Medulla oblongata (tissue), 1 donor: ENCODE results near the gene GJA4.
"Not testable (repeated sequence)": the region's sequence is repeated elsewhere in the genome, so short reads cannot be mapped to it uniquely, and the experiment has no call there.

ENCODE experiments used
- DNase-seq: peaks from one replicate; pipeline ENCODE4 v3.0.0-alpha.2; 2015; ENCODE audit errors: extremely low spot score

Gene GJA4

DNA sequence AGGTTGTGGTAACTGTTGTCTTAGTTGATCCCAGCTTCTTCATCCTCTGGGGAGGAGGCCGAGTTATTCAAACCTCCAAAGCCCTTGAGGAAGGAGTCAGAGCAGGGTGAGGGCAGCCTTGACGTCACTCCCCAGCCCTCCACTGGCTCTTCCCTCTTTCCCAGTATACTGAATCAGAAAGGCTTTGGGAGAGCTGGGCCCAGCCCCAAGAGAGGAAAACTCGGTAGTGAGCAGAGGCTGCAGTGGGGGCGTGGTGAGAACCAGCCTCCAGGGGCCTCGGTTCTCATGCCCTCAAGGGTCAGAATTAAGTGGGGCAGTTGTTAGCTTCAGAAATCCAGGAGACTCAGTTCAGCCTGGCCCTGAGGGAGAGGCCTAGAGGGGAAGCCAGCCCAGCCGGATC is 1.8 kb upstream of the GJA4 start:
- no peak for DNase-seq

DNA sequence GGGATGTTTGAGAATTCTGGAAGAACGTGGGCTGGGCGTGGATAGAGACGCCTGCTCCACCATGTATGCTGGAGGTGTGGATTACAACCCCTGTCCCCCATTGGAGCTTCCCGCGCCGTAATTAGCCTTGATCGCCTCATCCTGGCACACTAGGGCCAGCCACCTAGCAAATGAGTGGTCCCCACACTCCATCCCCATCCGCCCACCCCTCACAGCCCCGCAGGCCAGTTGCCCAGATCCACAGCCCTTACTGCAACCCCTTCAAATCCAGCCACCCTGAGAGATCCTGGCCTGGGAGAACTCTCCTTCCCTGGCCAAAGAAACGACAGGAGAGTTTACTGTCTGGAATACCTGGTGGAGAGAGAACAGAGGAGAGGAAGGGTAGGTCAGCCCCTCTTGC is 375 bp upstream of the GJA4 start:
- no peak for DNase-seq

DNA sequence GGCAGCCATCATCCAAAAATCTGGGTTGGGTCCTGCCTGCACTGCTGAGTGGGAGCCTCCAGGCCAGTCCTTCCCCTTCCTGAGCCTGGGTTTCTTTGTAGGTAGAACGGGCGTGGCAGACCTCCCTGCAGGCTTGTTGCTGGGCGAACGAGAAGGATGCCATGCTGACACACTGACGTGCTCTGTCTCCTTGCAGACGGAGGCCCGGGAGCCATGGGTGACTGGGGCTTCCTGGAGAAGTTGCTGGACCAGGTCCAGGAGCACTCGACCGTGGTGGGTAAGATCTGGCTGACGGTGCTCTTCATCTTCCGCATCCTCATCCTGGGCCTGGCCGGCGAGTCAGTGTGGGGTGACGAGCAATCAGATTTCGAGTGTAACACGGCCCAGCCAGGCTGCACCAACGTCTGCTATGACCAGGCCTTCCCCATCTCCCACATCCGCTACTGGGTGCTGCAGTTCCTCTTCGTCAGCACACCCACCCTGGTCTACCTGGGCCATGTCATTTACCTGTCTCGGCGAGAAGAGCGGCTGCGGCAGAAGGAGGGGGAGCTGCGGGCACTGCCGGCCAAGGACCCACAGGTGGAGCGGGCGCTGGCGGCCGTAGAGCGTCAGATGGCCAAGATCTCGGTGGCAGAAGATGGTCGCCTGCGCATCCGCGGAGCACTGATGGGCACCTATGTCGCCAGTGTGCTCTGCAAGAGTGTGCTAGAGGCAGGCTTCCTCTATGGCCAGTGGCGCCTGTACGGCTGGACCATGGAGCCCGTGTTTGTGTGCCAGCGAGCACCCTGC is 1.4 kb downstream of the GJA4 start:
- no peak for DNase-seq

DNA sequence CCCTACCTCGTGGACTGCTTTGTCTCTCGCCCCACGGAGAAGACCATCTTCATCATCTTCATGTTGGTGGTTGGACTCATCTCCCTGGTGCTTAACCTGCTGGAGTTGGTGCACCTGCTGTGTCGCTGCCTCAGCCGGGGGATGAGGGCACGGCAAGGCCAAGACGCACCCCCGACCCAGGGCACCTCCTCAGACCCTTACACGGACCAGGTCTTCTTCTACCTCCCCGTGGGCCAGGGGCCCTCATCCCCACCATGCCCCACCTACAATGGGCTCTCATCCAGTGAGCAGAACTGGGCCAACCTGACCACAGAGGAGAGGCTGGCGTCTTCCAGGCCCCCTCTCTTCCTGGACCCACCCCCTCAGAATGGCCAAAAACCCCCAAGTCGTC is 2.0 kb downstream of the GJA4 start:
- no peak for DNase-seq

DNA sequence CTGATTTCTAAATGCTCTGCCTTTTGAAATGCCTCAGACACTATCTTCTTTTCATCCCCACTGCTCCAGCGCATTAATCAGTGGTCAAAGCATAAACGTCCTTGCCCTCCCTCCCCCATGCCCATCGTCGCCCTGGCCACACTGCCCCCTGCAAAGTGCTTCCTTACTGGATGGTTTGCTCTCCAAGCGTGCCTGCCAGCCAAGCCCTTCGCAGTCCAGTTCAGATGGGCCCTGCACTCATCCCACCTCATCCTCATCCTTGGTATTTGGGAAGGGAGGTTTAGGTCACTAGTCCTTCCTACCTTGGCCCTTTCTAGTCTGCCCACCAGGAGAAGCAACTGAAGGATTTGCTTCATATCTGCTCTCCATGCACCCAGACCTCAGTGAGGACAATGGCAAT is 3.1 kb downstream of the GJA4 start:
- DNase-seq, result no peak

DNA sequence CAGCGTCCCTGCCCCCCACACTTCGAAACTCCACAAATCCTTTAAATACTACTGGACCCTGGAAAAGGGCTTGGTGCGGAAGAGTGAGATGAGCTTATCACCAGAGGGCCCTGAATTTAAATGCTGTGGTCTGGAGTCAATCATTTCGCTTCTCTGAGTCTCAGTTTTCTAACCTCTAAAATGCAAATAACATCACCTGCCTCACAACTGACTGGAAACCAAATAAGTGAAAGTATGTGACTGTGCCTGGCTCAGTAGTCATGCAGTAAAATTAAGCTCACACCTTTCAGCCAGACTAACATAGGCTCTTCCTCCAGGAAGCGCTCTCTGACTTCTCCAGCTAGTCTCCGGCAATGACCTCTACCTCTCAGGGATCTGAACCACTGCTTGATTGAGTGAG is 4.2 kb downstream of the GJA4 start:
- DNase-seq, result no peak

DNA sequence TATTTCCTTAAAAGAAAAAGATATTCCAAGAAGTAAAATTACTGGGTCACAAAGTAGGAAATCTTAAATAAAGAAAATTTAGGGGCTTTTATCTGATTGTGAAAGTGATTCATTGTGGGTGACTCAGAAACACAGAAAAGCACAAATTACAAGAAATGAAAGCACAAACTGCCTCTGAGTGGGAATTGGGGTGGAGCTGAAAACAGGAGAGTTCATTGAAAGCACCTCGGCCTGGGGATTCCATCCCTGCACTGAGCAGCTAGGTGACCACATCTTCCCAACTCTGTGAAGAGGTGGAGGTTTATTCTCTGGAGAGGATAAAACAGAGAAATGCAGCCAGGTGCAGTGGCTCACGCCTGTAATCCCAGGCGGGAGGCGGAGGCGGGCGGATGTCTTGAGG is 7.4 kb downstream of the GJA4 start:
- DNase-seq, result no peak

DNA sequence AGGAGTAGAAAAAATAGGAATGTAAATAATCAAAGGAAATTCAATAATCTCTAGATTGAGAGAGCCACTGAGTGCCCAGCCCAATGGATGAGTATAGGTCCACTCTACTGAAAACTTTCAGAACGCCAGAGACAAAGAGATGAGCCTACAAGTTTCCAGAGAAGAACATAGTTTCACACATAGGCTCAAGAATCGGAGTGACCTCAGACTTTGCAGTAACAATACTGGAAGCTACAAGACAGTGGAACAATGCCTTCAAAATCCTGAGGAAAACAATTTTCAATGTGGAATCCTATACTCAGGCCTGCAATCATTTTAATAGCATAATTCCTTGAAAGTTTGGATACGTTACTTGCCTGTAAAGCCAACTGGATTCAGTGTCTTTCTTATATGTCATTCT is 11.0 kb downstream of the GJA4 start:
- no peak for DNase-seq

DNA sequence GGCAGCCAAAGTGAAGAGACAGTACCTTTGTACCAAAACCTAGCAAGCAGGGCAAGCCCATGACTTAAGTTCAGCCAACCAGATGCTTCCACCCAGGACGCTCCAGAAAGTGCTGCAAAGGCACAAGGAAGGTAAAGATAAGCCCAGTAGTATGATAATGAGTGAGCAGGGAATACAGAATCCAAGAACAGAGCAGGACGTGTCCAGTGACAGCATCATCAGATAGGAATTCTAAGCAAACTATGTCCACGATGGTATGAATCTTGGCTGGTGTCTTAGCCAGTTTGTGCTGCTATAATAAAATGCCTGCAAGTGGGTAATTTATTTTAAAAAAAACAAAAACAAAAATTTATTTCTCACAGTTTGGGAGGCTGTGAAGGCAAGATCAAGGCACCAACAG is 13.6 kb downstream of the GJA4 start:
- no peak for DNase-seq

DNA sequence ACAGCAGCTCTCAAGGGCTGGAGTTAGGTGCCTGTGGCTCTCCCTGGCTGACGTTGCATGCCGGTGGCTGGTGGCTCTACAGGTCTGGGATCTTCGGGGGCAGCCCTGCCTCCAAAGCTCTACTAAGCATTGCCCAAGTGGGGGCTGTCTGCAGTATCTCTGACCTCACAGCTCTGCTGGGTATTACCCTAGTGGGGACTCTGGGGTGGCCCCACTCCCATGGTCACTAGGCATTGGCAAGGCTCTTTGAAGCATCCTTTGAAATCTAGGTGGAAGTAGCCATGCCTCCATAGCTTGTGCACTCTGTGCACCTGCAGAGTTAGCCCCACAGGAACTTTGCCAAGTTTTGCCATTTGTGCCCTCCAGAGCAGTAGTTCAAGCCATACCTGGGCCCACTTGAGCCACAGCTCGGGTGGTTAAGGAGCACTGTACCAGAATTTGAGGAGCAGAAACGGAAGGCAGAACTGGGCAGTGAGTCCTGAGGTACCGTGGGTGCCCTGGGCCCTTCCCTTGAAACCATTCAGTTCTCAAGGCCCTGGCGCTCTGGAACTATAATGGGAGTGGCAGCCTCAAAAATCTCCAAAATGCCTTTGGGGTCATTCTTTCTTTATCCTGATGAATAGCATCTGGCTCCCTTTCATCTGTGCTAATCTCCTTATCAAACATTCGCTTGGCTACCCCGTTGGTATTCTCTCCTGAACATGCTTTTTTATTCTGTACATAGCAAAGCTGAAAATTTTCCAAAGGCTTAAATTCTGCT is 15.4 kb downstream of the GJA4 start:
- DNase-seq, result no peak

DNA sequence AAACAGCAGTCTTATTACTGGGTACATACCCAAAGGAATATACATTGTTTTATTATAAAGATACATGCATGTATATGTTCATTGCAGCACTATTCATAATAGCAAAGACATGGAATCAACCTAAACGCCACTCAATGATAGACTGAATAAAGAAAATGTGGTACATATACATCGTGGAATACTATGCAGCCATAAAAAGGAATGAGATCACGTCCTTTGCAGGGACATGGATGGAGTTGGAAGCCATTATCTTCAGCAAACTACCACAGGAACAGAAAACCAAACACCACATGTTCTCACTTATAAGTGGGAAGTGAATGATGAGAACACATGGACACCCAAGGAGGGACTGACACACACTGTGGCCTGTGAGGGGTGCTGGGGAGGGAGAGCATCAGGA is 18.0 kb downstream of the GJA4 start:
- not testable (repeated sequence) for DNase-seq

DNA sequence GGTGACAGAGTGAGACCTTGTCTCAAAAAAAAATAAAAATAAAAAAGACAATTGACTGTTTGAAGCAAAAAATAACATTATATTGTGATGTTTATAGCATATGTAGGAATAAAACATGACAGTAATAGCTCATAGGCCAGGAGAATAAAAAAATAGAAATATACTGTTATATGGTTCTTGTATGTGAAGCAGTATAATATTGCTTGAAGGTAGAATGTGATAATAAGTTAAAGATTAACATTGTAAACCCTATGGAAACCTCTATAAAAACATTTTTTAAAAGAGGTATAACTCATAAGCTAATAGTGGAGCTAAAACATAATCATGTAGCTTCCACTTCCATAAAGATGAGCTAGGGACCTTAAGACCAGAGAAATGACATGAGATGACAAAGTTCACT is 23.5 kb downstream of the GJA4 start:
- no peak for DNase-seq

DNA sequence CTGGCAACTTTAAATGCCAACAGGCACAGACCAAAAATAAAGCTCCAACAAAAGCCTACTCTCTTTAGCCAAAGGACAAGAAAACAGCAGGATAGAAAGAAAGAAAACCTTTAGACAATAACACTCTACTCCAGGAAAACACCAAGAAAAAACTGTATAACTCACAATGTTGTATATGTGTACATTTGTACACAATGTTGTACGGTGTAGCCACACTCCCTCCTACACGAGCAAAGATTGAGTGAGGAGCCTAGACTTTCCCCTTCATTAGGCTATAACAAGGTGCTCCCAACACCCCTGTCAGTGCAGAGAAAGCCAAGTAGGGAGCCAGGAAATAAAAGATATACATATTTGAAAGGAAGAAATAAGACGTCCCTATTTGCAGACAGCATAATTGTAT is 24.0 kb downstream of the GJA4 start:
- no peak for DNase-seq

DNA sequence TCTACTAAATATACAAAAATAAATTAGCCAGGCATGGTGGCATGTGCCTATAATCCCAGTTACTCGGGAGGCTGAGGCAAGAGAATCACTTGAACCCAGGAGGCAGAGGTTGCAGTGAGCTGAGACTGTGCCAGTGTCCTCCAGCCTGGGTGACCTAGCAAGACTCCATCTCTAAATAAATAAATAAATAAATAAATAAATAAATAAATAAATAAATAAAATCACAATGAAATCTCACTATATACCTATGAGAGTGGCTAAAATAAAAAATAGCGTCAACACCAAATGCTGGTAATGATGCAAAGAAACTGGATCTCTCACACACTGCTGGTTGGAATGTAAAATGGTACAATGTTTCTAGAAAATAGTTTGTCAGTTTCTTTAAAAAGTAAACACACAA is 26.1 kb downstream of the GJA4 start:
- DNase-seq, result not testable (repeated sequence)

DNA sequence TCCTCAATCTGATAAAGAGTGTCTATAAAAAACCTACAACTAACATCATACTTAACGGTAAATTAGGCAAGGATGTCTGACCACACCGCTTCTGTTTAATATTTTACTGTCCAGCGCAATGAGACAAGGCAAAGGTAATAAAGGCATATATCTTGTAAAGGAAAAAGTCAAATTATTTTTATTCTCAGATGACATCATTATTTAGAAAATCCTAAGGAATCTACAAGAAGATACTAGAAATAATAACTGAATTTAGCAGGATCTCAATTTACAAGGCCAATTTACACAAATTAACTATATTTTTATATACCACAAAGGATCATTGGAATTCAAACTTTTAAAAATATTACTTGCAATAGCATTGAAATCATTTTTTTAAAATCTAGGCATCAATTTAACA is 29.4 kb downstream of the GJA4 start:
- no peak for DNase-seq

DNA sequence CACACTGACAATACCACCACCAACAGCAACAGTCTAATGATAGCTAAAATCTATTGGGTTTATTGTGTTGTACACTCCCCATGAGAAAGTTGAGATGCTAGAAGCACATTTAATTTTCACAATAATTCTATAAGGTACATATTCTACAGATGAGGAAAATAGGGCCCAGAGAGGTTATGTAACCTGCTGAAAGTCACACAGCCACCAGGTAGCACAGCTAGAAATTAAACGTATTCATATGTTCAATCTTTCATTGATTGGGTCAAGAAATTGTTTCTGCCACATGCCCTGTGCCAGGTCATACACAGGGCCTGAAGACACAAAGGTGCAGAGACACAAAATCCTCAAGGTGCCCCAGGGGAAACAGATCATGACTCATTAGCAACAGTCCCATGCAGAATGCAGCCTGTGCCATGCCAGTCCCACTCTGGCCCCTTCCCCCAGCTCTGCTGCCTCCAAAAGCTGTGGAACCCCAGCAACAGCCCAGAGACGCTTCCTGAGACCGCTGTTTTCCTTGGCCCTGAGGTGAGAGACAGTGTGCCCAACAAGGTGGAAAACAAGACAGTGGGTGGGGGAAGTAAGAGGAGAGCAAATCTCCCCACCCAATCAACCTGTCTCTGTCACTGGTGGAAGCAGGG is 32.1 kb downstream of the GJA4 start:
- DNase-seq, result no peak

DNA sequence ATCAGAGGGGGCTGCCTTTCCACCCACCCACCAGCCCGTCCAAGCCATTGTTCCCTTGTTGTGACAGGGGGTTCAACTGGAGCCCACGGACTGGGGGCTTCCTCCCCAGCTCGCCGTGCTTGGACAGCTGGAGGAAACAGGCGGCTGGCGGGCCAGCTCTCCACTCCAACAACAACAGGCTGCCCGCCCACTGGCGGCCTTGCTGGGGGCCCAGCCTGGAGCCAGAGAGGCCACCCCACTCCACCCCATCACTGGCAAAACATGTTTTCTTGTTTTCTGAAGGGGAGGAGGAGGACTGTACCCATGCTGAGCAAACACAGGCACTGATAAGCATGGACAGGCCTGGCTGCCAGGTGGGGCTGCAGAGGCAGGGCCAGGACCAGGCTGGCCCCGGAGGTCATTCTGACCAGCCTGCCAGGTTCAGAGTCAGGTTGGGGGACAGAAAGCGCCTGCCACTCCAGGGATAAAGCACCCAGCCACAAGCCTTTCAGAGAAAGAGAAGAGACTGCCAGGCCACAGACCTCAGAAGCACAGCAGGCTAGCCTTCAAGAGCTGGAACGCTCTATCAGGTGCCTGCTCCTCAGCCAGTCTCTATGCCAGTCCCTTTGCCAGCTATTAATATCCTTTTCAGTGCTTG is 32.8 kb downstream of the GJA4 start:
- DNase-seq, result no peak

DNA sequence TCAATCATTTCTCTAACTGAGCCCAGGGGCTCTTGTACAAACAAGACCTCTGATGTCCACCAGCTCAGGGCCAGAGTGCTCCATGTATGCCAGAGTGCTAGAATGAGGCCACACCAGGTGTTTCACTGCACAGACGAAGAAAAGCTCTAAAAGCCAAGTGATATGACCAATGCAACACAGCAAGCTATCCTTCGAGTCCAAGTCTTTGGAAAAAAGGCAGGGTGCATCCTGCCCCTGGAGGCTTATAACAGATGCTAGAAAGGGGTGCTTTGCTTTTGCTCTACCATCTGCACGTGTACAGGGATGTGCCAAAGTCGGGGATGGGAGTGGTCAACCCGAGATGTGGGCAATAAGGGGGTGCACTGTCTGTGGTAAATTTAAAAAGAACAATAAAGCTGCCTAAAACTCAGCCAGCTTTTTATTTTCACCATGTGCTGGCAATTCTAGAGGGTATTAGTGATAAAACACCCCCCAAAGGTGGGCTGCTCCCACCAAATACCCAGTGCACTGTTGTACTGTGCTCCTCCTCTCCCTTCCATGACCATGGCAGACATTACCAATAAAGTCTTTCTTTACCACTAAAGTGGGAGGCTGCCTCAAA is 34.6 kb downstream of the GJA4 start:
- DNase-seq, result no peak

DNA sequence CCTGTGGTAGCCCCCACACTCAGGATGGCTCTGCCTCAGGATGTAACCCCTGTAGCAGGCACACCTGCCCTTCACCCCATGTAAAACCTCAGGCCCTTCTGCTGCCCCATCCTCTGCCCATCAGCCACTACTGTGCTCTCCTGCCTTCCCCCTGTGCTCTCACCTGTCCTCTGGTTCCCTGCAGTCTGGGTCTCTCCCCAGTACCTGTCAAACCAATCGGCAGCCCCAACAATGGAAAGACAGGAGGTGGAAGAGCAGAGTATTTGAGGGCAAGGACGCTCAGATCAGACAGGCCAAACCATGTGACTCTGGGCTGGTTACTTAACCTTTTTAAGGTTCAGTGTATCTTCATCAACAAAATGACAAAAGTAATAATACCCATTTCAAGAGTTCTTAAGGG is 35.8 kb downstream of the GJA4 start:
- no peak for DNase-seq

DNA sequence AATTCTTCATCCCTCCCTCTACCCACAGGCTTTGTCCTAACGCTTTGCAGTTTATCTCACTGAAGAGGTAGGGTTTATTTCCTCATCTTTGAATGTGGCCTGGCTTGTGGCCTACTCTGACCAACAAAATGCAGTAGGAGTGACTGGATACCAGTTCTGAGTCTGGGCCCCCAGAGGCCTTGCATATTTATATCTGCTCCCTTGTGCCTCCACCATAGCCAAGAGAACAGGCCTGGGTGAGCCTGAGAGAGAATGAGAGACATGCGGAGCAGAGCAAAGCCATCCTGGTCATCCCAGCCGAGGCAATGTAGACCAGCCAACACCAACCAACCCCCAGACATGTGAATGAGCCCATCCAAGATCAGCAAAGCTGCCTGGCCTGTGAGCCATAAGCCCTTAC is 36.5 kb downstream of the GJA4 start:
- no peak for DNase-seq

DNA sequence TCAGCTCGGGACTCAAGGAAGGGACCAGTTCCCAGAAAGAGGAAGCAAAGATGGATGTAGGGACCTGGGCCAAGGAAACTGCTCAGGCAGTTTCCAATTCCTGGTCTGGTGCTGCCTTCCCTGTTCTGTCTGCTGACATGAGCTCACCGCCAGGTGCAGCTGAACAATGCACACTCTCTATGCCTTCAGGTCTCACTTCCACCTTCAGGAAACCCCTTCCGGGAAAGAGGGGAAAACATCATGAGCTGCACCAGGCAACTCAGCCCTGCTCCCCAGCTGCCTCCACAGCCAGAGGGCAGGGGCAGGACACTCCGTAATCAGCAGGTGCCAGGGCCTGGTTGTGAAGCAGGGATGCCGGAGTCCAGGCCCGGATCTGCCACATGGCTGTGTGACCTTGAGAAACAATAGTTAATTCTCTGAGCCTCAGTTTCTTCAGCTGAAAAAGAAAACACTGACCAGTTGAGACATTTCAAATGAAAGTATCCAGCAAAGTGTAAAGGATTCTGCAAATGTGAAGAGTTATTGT is 39.0 kb downstream of the GJA4 start:
- DNase-seq, result no peak

DNA sequence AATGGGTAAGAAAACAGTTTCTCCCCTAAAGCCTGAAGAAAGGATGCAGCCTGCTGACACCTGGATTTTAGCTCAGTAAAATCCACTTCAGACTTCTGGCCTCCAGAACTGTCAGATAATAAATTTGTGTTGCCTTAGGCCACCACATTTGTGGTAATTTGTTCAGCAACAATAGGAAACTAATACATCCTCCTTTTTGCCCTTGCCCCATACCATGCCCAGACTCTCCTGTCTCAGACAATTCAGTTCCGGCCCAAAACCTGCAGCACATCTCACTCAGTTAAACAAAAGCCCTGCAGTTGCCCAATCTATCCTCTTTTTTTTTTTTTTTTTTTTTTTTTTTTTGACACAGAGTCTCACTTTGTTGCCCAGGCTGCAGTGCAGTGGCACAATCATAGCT is 40.9 kb downstream of the GJA4 start:
- no peak for DNase-seq
